Sigmoid colon (tissue), 7 donors: ENCODE data around the gene KDM7A. TPM values are rescaled to one million over a fixed set of nuclear protein-coding genes. Genes with fewer than 3 reads are reported as not detected.

Experiments
- DNase-seq: peaks from one replicate; pipeline ENCODE4 v3.0.0-alpha.2; 2019
- H3K27ac ChIP-seq, 4 donors: fragments of 200-600 bp; sonication (generic); one replicate each; pipeline ENCODE4 v1.5.1; 2016 to 2019; ENCODE audit warnings: mild to moderate bottlenecking in 1 of 4
- H3K27me3 ChIP-seq, 3 donors: fragments of 200-600 bp; sonication (generic); one replicate each; pipeline ENCODE4 v1.5.1; 2019; ENCODE audit warnings: mild to moderate bottlenecking in 1 of 3
- H3K36me3 ChIP-seq, 4 donors: fragments of 200-600 bp; sonication (generic); one replicate each; pipeline ENCODE4 v1.5.1; 2016 to 2019
- H3K4me1 ChIP-seq, 4 donors: fragments of 200-600 bp; sonication (generic); one replicate each; pipeline ENCODE4 v1.5.1; 2017 to 2019
- H3K4me3 ChIP-seq, 4 donors: fragments of 200-600 bp; sonication (generic); one replicate each; pipeline ENCODE4 v1.5.1; 2017 to 2019; ENCODE audit warnings: mild to moderate bottlenecking in 2 of 4, moderate library complexity in 1 of 4
- H3K9me3 ChIP-seq, 4 donors: fragments of 200-600 bp in 3 of 4; sonication (generic) in 3 of 4; one replicate each; pipeline versions ENCODE4 v1.5.1 to v1.6.1; 2013 to 2019
- EP300 ChIP-seq, 4 donors: sonication (generic); formaldehyde crosslinking; IDR thresholded peaks; one replicate each; pipeline ENCODE4 v1.6.1; 2017; ENCODE audit warnings: antibody characterized with exemption in 4 of 4
- POLR2A ChIP-seq, 2 donors: fragments of 450-650 bp; IDR thresholded peaks; one replicate each; pipeline ENCODE4 v1.6.1; 2016; ENCODE audit warnings: antibody characterized with exemption in 2 of 2, mild to moderate bottlenecking in 2 of 2, moderate library complexity in 2 of 2
- POLR2AphosphoS5 ChIP-seq, 4 donors: sonication (generic); formaldehyde crosslinking; IDR thresholded peaks; one replicate each; pipeline ENCODE4 v1.6.1; 2017; ENCODE audit warnings: antibody characterized with exemption in 4 of 4
- WGBS, 2 donors: extraction: QIAGEN DNeasy Blood & Tissue Kit; methylation state at CpG; one replicate each; pipeline ENCODE4 v1.1.7; 2013; 5-methylcytosine and 5-hydroxymethylcytosine counted together
- intact Hi-C: fragments of 100-400 bp; cut with DNase I; formaldehyde crosslinking; loops from one replicate; pipeline ENCODE4 v1.15.1; 2023
- polyA plus RNA-seq, 3 donors: library from polyadenylated mRNA; stranded (reverse); fragments of 200-250 nt; gene quantifications; one replicate each; pipeline ENCODE4 v1.2.3, GENCODE V29; 2013
- total RNA-seq, 4 donors: library from RNA; depleted of rRNA; stranded (reverse); fragments of >200 nt; gene quantifications; one replicate each; pipeline ENCODE4 v1.1.0, GENCODE V29; 2016
- TF ChIP-seq, protein P1 (sequence below), 4 experiments: fragments of 450-650 bp in 3 of 4; fragments of 200-600 bp in 1 of 4; IDR thresholded peaks; one replicate each; pipeline ENCODE4 v1.5.1; 2016 to 2019; ENCODE audit warnings: antibody characterized with exemption in 4 of 4, mild to moderate bottlenecking in 3 of 4, moderate library complexity in 2 of 4
- donor health status: healthy with polysubstance abuse.
- donor health status: Bipolar disorder and iron deficiency.
- donor health status: healthy.

The KDM7A gene
- total and polyA plus RNA-seq, 7 donors: 8.4 to 31.6 (median 17.0) TPM

DNA sequence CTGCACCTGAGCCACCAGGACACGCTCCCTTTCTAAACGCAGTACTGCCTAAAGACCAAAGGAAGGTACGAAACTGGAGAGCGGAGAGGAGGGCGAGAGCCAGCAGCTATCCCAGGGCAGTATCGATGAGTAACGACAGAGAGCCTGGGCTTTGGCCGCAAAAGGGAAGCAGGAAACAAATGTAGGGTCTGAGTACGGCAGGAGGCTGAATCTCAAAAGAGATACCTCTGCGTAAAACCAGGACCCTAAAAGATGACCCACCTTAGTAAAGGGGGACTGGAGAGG is 134.5 kb downstream of the KDM7A start:
- Histone ChIP-seq H3K4me3 (no peak overlapping the region), H3K36me3 (peaks cover 3 to 72% (median 5%) of the 10 kb centered on the region in 4 donors), H3K9me3 (no peaks in the 10 kb centered on the region), H3K4me1 (no peaks in the 10 kb centered on the region), H3K27me3 (no peaks in the 10 kb centered on the region), H3K27ac (no peak overlapping the region)
- WGBS, 2 donors: 90 to 98% methylated on average over 10 of the region's 10 CpGs
- TF ChIP-seq POLR2AphosphoS5 (IDR thresholded peaks at IDR 0.05) (no peak), EP300 (IDR thresholded peaks at IDR 0.05) (no peak), POLR2A (IDR thresholded peaks at IDR 0.05) (no peak)
- TF ChIP-seq, protein P1, sequence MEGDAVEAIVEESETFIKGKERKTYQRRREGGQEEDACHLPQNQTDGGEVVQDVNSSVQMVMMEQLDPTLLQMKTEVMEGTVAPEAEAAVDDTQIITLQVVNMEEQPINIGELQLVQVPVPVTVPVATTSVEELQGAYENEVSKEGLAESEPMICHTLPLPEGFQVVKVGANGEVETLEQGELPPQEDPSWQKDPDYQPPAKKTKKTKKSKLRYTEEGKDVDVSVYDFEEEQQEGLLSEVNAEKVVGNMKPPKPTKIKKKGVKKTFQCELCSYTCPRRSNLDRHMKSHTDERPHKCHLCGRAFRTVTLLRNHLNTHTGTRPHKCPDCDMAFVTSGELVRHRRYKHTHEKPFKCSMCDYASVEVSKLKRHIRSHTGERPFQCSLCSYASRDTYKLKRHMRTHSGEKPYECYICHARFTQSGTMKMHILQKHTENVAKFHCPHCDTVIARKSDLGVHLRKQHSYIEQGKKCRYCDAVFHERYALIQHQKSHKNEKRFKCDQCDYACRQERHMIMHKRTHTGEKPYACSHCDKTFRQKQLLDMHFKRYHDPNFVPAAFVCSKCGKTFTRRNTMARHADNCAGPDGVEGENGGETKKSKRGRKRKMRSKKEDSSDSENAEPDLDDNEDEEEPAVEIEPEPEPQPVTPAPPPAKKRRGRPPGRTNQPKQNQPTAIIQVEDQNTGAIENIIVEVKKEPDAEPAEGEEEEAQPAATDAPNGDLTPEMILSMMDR (IDR thresholded peaks at IDR 0.05): no peak
- DNase-seq: no peak
- intact Hi-C loops: no loop called here

DNA sequence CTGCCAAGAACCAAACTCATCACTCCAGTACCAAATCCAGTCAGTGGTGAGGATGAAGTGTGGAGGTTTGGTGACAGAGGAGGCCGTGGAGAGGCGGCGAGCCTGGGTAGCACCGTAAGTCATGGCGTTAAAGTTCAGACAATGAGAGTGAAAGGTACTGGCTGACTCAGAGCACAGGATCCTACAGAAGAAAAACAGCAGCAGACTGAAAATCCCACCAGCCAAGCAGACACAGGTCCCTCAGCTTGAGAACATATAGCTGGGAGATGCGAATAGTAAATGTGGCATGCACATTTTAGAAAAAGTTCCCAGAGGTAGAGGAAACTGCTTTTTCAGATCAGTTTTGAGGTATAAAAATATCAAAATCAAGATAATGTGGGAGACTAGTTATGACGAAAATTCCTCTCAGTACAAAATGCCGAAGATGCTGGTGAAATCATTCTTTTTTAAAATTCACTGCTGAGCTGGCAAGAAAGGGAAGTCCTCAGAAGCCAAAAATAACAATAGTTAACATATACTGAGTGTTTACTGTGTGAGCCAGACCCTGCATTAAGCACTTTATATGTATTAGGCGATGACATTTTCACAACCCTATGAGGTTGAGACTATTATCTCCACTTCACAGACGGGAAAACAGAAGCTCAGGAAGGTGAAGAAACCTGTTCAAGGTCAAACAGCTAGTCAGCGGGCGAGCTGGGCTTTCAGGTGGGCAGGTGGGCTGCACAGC is 135.0 kb downstream of the KDM7A start:
- peaks cover 3 to 71% (median 5%) of the 10 kb centered on the region in 4 donors for H3K36me3 ChIP-seq
- no peak overlapping the region for H3K27ac ChIP-seq
- no peak for DNase-seq
- no peaks in the 10 kb centered on the region for H3K9me3 ChIP-seq
- TF ChIP-seq EP300 (IDR thresholded peaks at IDR 0.05) (no peak), POLR2AphosphoS5 (IDR thresholded peaks at IDR 0.05) (no peak), POLR2A (IDR thresholded peaks at IDR 0.05) (no peak)
- TF ChIP-seq, protein P1 (IDR thresholded peaks at IDR 0.05): no peak
- WGBS, 2 donors: 93 to 97% methylated on average over 12 of the region's 12 CpGs
- H3K4me3 ChIP-seq: no peak overlapping the region
- H3K4me1 ChIP-seq: no peaks in the 10 kb centered on the region
- no peaks in the 10 kb centered on the region for H3K27me3 ChIP-seq
- intact Hi-C loops: no loop called here

DNA sequence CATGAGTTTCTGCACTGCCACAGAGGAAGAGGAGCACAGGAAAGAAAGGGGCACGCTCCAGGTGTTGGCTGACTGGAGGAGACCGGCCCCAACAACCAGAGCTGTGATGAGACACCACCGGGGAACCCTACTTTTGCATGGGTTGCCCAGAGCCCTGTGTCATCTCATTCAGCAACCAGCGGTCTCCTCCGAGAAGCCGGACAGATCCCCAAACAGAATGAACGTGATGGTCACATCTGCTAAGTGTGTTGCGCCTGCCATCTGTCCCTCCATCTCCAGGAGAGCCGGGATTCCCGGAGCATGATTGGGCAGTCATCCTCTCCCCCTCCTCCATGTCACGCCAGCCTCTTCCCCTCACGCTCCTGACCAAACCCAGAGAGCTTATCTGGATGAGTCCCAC is 136.9 kb downstream of the KDM7A start:
- WGBS, 2 donors: 97 to 98% methylated on average over 12 of the region's 12 CpGs
- no peak for TF ChIP-seq POLR2A (IDR thresholded peaks at IDR 0.05)
- TF ChIP-seq POLR2AphosphoS5 (IDR thresholded peaks at IDR 0.05): no peak
- no peak for TF ChIP-seq EP300 (IDR thresholded peaks at IDR 0.05)
- TF ChIP-seq, protein P1 (IDR thresholded peaks at IDR 0.05): no peak
- H3K27me3 ChIP-seq: no peaks in the 10 kb centered on the region
- H3K36me3 ChIP-seq: peaks cover 0 to 55% (median 5%) of the 10 kb centered on the region in 4 donors
- H3K4me1 ChIP-seq: peaks cover 0 to 8% (median 3%) of the 10 kb centered on the region in 4 donors
- no peak overlapping the region for H3K27ac ChIP-seq
- no peaks in the 10 kb centered on the region for H3K9me3 ChIP-seq
- no peak for DNase-seq
- intact Hi-C loops: no loop called here
- H3K4me3 ChIP-seq: no peak overlapping the region

DNA sequence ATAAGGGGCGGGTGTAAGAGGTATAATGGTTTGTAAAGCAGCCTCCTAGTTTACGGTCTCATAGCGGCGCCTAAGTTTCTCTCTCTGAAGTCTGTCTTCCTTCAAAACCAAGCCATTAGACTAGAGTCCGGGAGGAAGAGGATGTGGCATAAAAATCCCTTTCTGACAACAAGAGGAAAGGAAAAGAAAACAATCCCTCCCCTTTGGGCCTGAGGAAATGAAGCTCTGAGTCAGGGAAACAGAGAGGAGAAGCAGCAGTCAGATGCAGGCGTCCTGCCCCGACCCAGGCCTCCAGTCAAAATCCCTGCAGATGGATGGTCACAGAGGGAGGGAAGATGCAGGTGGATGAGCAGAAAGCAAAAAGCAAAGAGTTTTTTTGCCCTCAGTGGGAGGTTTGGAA is 137.7 kb downstream of the KDM7A start:
- H3K27me3 ChIP-seq: no peaks in the 10 kb centered on the region
- no peak for DNase-seq
- WGBS, 2 donors: 89 to 93% methylated on average over 7 of the region's 7 CpGs
- H3K9me3 ChIP-seq: no peaks in the 10 kb centered on the region
- H3K36me3 ChIP-seq: peaks cover 0 to 50% (median 6%) of the 10 kb centered on the region in 4 donors
- no peak overlapping the region for H3K4me3 ChIP-seq
- no peak for TF ChIP-seq POLR2AphosphoS5 (IDR thresholded peaks at IDR 0.05)
- TF ChIP-seq, protein P1 (IDR thresholded peaks at IDR 0.05): no peak
- TF ChIP-seq POLR2A (IDR thresholded peaks at IDR 0.05): no peak
- TF ChIP-seq EP300 (IDR thresholded peaks at IDR 0.05): no peak
- H3K4me1 ChIP-seq: peaks cover 0 to 8% (median 3%) of the 10 kb centered on the region in 4 donors
- intact Hi-C loops: no loop called here
- no peak overlapping the region for H3K27ac ChIP-seq
